ENCODE results near the gene TTLL4.

GRCh38 chr2:218802386-218802994 lies 91.9 kb downstream of the TTLL4 start:
- TF ChIP-seq CTCF (IDR thresholded peaks at IDR 0.05; ENCODE audit: low read depth, low read length, poor library complexity, severe bottlenecking) = no peak
- TF ChIP-seq EZH2phosphoT487 (IDR thresholded peaks at IDR 0.05; ENCODE audit: borderline replicate concordance, low read length) = no peak
